Activated naive CD4-positive, alpha-beta T cell treated with anti-CD3 and anti-CD28 coated beads, Interleukin-2, amount 50 U/mL, for 16 hours (primary cell): Measurements from ENCODE around the gene EEA1.
"Not testable (repeated sequence)": the region's sequence is repeated elsewhere in the genome, so short reads cannot be mapped to it uniquely, and the experiment has no call there.

Source experiments
- DNase-seq: peaks from one replicate; pipeline ENCODE4 v3.0.0-alpha.2; 2020

EEA1 gene

DNA sequence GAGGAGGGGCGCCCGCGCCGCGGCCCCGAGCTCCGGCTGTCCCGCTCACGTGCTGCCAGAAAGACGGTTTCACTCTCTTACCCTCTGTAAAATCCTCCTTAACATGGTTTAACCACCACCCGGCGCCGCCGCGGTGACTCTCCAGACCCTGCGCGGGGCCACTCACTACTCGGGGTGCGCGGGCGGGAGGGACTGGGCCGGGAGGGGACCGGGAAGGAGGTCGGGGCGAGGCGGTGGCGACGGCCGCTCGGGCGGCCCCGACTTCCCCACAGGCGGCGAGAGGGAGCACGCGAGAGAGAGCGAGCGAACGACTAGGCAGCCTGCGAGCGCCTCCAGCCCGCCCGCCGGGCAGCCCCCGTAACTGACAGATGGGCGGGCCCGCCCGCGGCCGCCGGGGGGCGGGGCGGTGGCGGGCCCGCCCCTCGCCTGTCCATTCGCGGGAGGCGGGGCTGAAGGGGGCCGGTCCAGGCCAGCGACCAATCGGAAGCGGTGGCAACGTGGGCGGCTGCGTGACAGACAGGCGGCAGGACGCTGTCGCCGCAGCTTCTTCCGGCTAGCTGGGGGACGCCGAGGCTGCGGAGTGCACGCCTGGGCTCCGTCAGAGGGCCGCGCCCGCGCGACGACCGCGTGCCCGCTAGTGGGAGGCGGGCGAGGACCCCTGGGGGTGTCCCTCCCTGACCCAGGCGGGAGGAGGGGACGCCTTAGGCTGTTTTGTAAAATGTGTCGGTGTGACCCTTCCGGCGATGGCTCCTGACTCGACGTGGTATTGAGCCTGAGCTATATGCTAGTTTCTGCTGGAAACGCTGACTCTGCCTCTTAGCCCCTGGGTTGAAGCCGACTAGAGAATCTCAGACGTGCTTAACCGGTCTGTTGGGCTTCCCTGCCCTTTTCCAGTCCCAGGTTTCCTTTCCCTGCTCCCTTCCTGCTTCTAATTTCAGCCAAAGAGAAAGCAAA, at the start of gene EEA1:
Gene EEA1 (minus strand): TSS at position 334 of the 954 bp plus-strand sequence. CDS start 229 bp downstream, at position 105.
- peak; percentile 97 for DNase-seq

GRCh38 chr12:92978607-92979006, 49.5 kb upstream of the EEA1 start:
- DNase-seq = no peak

- DNase-seq = no peak
Observed at GRCh38 chr12:92977326-92977725, 48.2 kb upstream of the EEA1 start.

- DNase-seq = no peak
Observed at GRCh38 chr12:92974759-92975158, 45.7 kb upstream of the EEA1 start.

DNA sequence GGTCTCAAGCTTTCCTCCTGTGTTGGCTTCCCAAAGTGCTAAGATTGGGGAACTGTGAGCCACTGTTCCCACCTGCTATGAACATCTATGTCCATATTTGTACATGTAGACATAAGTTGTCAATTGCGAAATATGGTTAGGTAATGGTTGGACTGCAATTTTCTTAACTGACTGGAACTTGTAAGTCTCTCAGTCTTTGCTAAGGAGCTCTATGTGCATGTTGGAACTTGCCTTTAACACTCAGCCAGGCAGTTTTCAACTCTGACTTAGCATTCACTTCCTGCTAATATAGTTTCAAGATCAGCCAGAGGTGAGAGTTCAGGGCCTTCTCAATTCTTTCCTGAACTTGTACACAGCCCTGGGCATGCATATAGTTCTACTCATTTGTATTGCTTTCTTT, 44.5 kb upstream of the EEA1 start:
- no peak for DNase-seq

GRCh38 chr12:92971859-92972524, 42.9 kb upstream of the EEA1 start:
- no peak for DNase-seq

DNA sequence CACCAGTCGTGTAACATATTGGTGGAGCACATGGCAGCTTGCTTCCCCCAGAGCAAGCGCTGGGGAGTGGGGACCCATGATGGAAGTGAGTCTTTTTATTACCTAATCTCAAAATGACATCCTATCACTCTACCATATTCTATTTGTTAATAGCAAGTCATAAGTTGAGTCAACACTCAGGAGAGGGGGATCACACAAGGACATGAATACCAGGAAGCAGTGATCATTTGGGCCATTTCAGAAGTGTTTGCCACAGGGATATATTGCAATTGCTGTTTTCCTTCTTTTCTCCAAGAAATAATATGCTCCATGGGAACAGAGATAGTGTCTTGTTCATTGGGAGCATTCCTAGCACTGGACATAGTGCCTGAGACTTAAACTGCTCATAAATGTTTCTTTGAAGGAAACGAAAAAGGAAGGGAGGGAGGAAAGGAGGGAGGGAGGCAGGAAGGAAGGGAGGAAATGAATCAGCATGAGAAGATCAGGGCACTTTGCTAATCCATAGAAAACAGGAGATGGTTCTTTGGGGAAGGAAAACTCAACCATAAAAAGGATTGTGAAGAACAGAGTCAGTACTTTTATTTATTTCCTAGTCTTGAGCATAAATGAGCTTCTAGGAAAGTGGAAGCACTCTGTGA, 39.2 kb upstream of the EEA1 start:
- no peak for DNase-seq

GRCh38 chr12:92964378-92964777, 35.3 kb upstream of the EEA1 start:
- not testable (repeated sequence) for DNase-seq

GRCh38 chr12:92961949-92962348, 32.9 kb upstream of the EEA1 start:
- no peak for DNase-seq

- no peak for DNase-seq
Observed at GRCh38 chr12:92955997-92956663, 27.0 kb upstream of the EEA1 start.

- DNase-seq = no peak
Observed at GRCh38 chr12:92953747-92954146, 24.7 kb upstream of the EEA1 start.

DNA sequence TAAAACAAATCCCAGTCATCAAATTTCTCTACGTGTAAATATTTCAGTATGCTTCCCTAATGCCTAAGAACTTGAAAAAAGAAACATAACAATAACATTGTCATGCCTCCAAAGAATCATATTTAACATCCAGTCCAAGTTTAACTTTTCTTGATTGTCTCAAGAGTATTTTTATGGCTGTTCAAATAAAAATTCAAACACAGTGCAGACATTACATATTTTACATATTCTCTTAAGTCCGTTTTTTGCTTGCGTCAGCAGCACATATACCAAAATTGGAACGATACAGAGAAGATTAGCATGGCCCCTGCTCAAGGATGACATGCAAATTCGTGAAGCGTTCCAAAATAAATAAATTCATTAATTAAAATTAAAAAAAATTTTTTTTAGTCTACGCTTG, 23.3 kb upstream of the EEA1 start:
- DNase-seq = no peak

DNA sequence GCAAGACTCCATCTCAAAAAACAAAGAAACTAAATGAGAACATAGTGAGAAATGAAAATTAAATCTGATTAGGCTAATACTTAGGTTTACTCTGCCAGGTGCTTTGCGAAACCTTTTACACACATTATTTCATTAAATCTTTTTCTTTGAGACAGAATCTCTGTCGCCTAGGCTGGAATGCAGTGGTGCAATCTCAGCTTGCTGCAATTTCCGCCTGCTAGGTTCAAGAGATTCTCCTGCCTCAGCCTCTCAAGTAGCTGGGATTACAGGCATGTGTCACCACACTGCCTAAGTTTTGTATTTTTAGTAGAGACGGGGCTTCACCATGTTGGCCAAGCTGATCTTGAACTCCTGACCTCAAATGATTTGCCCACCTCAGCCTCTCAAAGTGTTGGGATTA, 21.9 kb upstream of the EEA1 start:
- DNase-seq = no peak

GRCh38 chr12:92950011-92950410, 20.9 kb upstream of the EEA1 start:
- DNase-seq = no peak

GRCh38 chr12:92949466-92949865, 20.4 kb upstream of the EEA1 start:
- no peak for DNase-seq

DNA sequence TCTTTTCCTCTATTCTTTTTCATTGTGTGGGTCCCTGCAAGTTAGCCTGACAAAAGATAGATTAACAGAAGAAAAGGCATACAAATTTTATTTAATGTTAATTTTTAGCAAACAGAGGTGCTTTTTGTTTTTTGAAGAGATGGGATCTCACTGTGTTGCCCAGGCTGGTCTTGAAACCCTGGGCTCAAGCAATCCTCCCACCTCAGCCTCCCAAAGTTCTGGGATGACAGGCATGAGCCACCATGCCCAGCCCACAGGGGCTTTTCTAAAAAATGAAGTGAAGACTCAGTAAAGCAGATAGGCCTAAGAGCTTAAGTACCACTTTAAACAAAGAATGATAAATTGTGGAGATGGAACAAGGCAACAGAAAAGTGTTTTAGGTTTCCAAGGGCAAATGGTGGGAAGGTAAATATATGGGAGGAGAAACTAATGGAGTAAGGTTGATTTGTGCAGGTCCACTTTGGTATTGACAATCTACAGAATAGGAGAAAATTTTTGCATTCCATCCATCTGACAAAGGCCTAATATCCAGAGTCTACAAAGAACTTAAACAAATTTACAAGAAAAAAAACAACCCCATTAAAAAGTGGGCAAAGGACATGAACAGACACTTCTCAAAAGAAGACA, 18.6 kb upstream of the EEA1 start:
- DNase-seq = no peak

DNA sequence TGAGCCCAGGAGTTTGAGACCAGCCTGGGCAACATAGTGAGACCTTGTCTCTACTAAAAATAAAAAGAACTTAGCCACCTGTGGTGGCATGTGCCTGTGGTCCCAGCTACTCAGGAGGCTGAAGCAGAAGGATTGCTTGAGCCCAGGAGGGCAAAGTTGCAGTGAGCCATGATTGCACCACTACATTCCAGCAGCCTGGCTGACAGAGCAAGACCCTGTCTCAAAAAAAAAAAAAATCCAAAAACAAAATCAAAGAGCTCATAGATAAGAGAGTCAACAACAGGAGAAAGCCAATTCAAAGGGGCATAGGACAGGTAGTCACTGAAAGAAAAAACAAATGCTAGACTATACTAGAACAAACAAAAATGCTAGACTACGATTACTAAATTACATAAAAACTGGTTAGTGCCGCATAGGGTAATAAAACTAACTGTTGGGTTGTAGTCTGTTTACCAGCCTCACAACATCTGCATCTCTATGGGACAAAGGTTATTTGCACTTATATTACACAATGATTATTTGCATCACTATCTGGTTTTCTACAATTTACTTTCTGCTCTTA, 16.6 kb upstream of the EEA1 start:
- DNase-seq = no peak

DNA sequence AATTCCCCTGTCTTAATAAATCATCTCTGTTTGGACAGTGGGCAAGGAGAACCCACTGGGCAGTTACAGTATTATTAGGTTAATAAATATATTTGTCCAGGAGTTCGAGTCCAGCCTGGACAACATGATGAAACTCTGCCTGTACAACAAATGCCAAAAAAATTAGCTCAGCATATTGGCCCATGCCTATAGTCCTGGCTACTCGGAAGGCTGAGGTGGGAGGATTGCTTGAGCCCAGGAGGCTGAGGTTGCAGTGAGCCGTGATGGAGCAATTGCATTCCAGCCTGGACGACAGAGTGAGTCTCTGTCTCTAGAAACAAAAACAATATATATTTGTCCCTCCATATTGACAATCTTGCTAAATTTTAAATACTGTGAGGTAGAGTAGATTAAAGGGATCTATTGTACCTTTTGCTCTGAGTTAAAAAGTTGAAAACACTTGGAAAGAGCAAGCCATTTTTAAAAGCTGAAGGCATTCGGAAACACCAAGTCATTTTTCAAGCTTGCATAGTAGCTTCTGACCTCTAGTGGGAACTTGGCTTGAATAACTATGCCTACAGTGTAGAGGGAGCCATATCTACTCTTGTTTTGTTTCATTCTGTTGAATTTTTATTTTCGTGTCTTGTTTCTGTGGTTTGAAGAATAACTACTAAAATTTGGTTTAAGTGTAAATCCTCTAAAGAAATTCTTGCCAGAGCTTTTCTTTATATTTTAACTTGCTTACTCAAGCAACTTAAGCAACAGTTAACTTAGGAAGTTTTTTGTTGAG, 14.6 kb upstream of the EEA1 start:
- no peak for DNase-seq

- no peak for DNase-seq
Observed at GRCh38 chr12:92942905-92943304, 13.8 kb upstream of the EEA1 start.

DNA sequence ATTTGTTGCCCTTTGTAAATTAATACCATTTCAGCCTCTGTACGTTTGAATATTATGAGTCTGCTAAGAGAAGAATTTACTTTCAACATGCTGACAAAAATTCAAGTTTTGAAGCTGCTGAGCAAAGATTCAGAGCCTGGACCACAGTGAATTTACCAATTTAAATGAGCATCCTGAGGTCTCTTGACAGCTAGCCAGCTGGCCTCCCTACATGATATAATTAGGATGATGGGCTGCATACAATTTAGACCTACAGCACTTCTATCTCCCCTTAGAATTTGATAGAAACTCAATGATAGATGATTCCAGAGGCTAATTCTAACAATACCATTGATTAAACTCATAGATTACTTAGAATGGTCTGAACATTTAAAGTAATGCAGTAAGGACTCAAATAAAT, 10.0 kb upstream of the EEA1 start:
- no peak for DNase-seq

- DNase-seq = no peak
Observed at GRCh38 chr12:92938638-92939037, 9.5 kb upstream of the EEA1 start.

DNA sequence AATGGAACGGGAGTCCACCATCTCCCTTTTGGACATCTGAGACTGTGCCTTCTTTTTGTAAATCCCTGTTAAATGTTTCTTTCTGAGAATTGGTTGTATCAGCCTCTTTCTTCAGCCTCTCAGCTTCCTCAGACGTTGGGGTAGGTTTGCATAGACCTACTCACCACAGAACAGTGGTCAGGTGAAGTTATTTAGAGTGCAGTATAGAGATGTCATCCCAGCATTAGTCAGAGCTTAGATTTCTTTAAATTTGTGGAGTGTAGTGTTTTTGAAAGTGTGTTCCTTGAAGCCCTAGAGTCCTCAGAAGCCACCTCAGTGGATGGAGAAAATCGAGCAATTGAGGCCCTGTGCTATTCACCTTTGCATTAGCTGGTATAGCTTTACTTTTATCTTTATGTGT, 8.9 kb upstream of the EEA1 start:
- no peak for DNase-seq
